ENCODE measurements around the gene SLC1A3.

SLC1A3 gene

GRCh38 chr5:36606428-36607113, at the start of gene SLC1A3:
Gene SLC1A3, plus strand, starts transcription at chr5:36606606. Its CDS starts 1,818 bp downstream, at chr5:36608424.
- peak; percentile 88 for DNase-seq
- no peaks in the 10 kb centered on the region for H3K36me3 ChIP-seq (replicated peaks)
- no peaks in the 10 kb centered on the region for H3K27me3 ChIP-seq (replicated peaks)
- TF ChIP-seq CTCF (IDR thresholded peaks at IDR 0.05; ENCODE audit: low read depth, low read length, missing control alignments) = no peak
- in situ Hi-C loops (cut with HindIII; ENCODE audit: low pct_ligation_motif_present, low sequenced_read_pairs) = no loop called here
- H3K4me3 ChIP-seq (ENCODE audit: low read depth, low read length) = peak within 1 kb of the TSS; percentile 69
- H3K27ac ChIP-seq = peak within 1 kb of the TSS; percentile 67

GRCh38 chr5:36558641-36559040, 47.8 kb upstream of the SLC1A3 start:
- in situ Hi-C loops (cut with HindIII; ENCODE audit: low pct_ligation_motif_present, low sequenced_read_pairs) = no loop called here
- no peak overlapping the region for H3K27ac ChIP-seq
- no peaks in the 10 kb centered on the region for H3K27me3 ChIP-seq (replicated peaks)
- DNase-seq = no peak
- H3K4me3 ChIP-seq (ENCODE audit: low read depth, low read length) = no peak overlapping the region
- TF ChIP-seq CTCF (IDR thresholded peaks at IDR 0.05; ENCODE audit: low read depth, low read length, missing control alignments) = no peak
- no peaks in the 10 kb centered on the region for H3K36me3 ChIP-seq (replicated peaks)

- Histone ChIP-seq H3K36me3 (replicated peaks) (no peaks in the 10 kb centered on the region), H3K4me3 (ENCODE audit: low read depth, low read length) (no peak overlapping the region), H3K27me3 (replicated peaks) (no peaks in the 10 kb centered on the region), H3K27ac (no peak overlapping the region)
- in situ Hi-C loops (cut with HindIII; ENCODE audit: low pct_ligation_motif_present, low sequenced_read_pairs) = no loop called here
- TF ChIP-seq CTCF (IDR thresholded peaks at IDR 0.05; ENCODE audit: low read depth, low read length, missing control alignments) = no peak
- DNase-seq = no peak
Measured at GRCh38 chr5:36561601-36562000, 44.8 kb upstream of the SLC1A3 start.

GRCh38 chr5:36569491-36569890, 36.9 kb upstream of the SLC1A3 start:
- DNase-seq = no peak

GRCh38 chr5:36570301-36571095, 35.9 kb upstream of the SLC1A3 start:
- no peaks in the 10 kb centered on the region for H3K27me3 ChIP-seq (replicated peaks)
- peak; percentile 33 for DNase-seq
- H3K36me3 ChIP-seq (replicated peaks) = no peaks in the 10 kb centered on the region
- no peak overlapping the region for H3K4me3 ChIP-seq (ENCODE audit: low read depth, low read length)
- no peak overlapping the region for H3K27ac ChIP-seq
- TF ChIP-seq CTCF (IDR thresholded peaks at IDR 0.05; ENCODE audit: low read depth, low read length, missing control alignments) = no peak
- in situ Hi-C loops (cut with HindIII; ENCODE audit: low pct_ligation_motif_present, low sequenced_read_pairs) = no loop called here

More at GRCh38 chr5:36569491-36569890, 36.9 kb upstream of the SLC1A3 start:
- no peak for TF ChIP-seq CTCF (IDR thresholded peaks at IDR 0.05; ENCODE audit: low read depth, low read length, missing control alignments)
- Histone ChIP-seq H3K4me3 (ENCODE audit: low read depth, low read length) (no peak overlapping the region), H3K36me3 (replicated peaks) (no peaks in the 10 kb centered on the region), H3K27me3 (replicated peaks) (no peaks in the 10 kb centered on the region), H3K27ac (no peak overlapping the region)
- in situ Hi-C loops (cut with HindIII; ENCODE audit: low pct_ligation_motif_present, low sequenced_read_pairs) = no loop called here

Data from brain microvascular endothelial cell (primary cell).